ENCODE data around the gene SPOCK1.
"Not testable (repeated sequence)": the region's sequence is repeated elsewhere in the genome, so short reads cannot be mapped to it uniquely, and the experiment has no call there.

GRCh38 chr5:137391044-137391443, 108.1 kb downstream of the SPOCK1 start:
- not testable (repeated sequence) for TF ChIP-seq CTCF (conservative IDR thresholded peaks at IDR 0.05; ENCODE audit: low read depth in 2 of 2); STAT1 (IDR thresholded peaks at IDR 0.05; ENCODE audit: unreplicated experiment); EZH2 (IDR thresholded peaks at IDR 0.05; ENCODE audit: low read depth, unreplicated experiment); JUNB (IDR thresholded peaks at IDR 0.05; ENCODE audit: unreplicated experiment); POLR2AphosphoS5 (IDR thresholded peaks at IDR 0.05; ENCODE audit: low read depth); CREB1 (CRISPR knock-in tag; IDR thresholded peaks at IDR 0.05; ENCODE audit: low read depth); NANOG (IDR thresholded peaks at IDR 0.05; ENCODE audit: borderline replicate concordance); REST (IDR thresholded peaks at IDR 0.05; ENCODE audit: unreplicated experiment); ZNF462 (CRISPR knock-in tag; IDR thresholded peaks at IDR 0.05); EZH2phosphoT487 (IDR thresholded peaks at IDR 0.05; ENCODE audit: unreplicated experiment); ZNF331 (CRISPR knock-in tag; IDR thresholded peaks at IDR 0.05; ENCODE audit: low read depth)

Measured in GM23338 (cell line).